NCI-H1694 (cell line): Measurements from ENCODE around the gene RNGTT.
"Not testable (repeated sequence)": the region's sequence is repeated elsewhere in the genome, so short reads cannot be mapped to it uniquely, and the experiment has no call there.

Experiments used
- DNase-seq: peaks from one replicate; lab custom pipeline; 2025; lab: John Stamatoyannopoulos, UW

Gene RNGTT

GRCh38 chr6:88722686-88723085 is 240.7 kb downstream of the RNGTT start:
- no peak for DNase-seq

- not testable (repeated sequence) for DNase-seq
Measured at GRCh38 chr6:88716399-88716798, 247.0 kb downstream of the RNGTT start.

GRCh38 chr6:88712243-88712936 is 251.0 kb downstream of the RNGTT start:
- DNase-seq = no peak

GRCh38 chr6:88709819-88710246 is 253.6 kb downstream of the RNGTT start:
- DNase-seq = no peak

- no peak for DNase-seq
Measured at GRCh38 chr6:88708197-88708744, 255.1 kb downstream of the RNGTT start.

GRCh38 chr6:88705601-88706000 is 257.8 kb downstream of the RNGTT start:
- no peak for DNase-seq

GRCh38 chr6:88704980-88705379 is 258.4 kb downstream of the RNGTT start:
- no peak for DNase-seq

GRCh38 chr6:88702956-88703556 is 260.4 kb downstream of the RNGTT start:
- no peak for DNase-seq

GRCh38 chr6:88698661-88699060 is 264.8 kb downstream of the RNGTT start:
- DNase-seq = no peak

- no peak for DNase-seq
Measured at GRCh38 chr6:88695937-88696336, 267.5 kb downstream of the RNGTT start.

- no peak for DNase-seq
Measured at GRCh38 chr6:88683734-88684133, 279.7 kb downstream of the RNGTT start.

GRCh38 chr6:88680654-88681053 is 282.8 kb downstream of the RNGTT start:
- no peak for DNase-seq

GRCh38 chr6:88679841-88680240 is 283.6 kb downstream of the RNGTT start:
- DNase-seq = no peak

- DNase-seq = no peak
Measured at GRCh38 chr6:88677356-88677755, 286.1 kb downstream of the RNGTT start.

GRCh38 chr6:88671624-88672023 is 291.8 kb downstream of the RNGTT start:
- no peak for DNase-seq

GRCh38 chr6:88670369-88670768 is 293.0 kb downstream of the RNGTT start:
- no peak for DNase-seq

GRCh38 chr6:88669475-88669874 is 293.9 kb downstream of the RNGTT start:
- no peak for DNase-seq

GRCh38 chr6:88666901-88667300 is 296.5 kb downstream of the RNGTT start:
- no peak for DNase-seq

GRCh38 chr6:88665131-88665530 is 298.3 kb downstream of the RNGTT start:
- DNase-seq = no peak

- DNase-seq = no peak
Measured at GRCh38 chr6:88663801-88664200, 299.6 kb downstream of the RNGTT start.

GRCh38 chr6:88662653-88663174 is 300.7 kb downstream of the RNGTT start:
- DNase-seq = no peak

GRCh38 chr6:88662163-88662580 is 301.2 kb downstream of the RNGTT start:
- DNase-seq = no peak

GRCh38 chr6:88661136-88661535 is 302.3 kb downstream of the RNGTT start:
- DNase-seq = no peak
